Trophoblast cell (in vitro differentiated cells and primary cell): ENCODE data around the gene AGAP1.

Experiments used
- DNase-seq, 2 donors: peaks; one replicate each; pipeline ENCODE4 v3.0.0-alpha.2; 2016
- H2AFZ ChIP-seq: 2 replicates; pipeline ENCODE4 v1.6.1; 2013; ENCODE audit warnings: low read length, moderate library complexity, mild to moderate bottlenecking; ENCODE audit not compliant: insufficient read depth, poor library complexity
- H2AK5ac ChIP-seq: 2 replicates; pipeline ENCODE4 v1.6.1; 2013; ENCODE audit warnings: mild to moderate bottlenecking, low read length
- H2BK120ac ChIP-seq: 2 replicates; pipeline ENCODE4 v1.6.1; 2013; ENCODE audit warnings: low read length, mild to moderate bottlenecking, moderate library complexity; ENCODE audit not compliant: insufficient read depth, poor library complexity
- H2BK12ac ChIP-seq: 2 replicates; pipeline ENCODE4 v1.6.1; 2013; ENCODE audit warnings: mild to moderate bottlenecking, low read length, moderate library complexity
- H2BK5ac ChIP-seq: 2 replicates; pipeline ENCODE4 v1.6.1; 2013; ENCODE audit warnings: low read length, low read depth, moderate library complexity, mild to moderate bottlenecking; ENCODE audit not compliant: poor library complexity
- H3K14ac ChIP-seq: 2 replicates; pipeline ENCODE4 v1.6.1; 2013; ENCODE audit warnings: mild to moderate bottlenecking, low read length
- H3K18ac ChIP-seq: 2 replicates; pipeline ENCODE4 v1.6.1; 2013; ENCODE audit warnings: mild to moderate bottlenecking, low read length
- H3K23ac ChIP-seq: 2 replicates; pipeline ENCODE4 v1.6.1; 2013; ENCODE audit warnings: low read length
- H3K27ac ChIP-seq: 2 replicates; pipeline ENCODE4 v1.5.1; 2013; ENCODE audit warnings: low read depth, mild to moderate bottlenecking, inconsistent platforms, low read length, moderate library complexity
- H3K27me3 ChIP-seq: 2 replicates; pipeline ENCODE4 v1.6.1; 2013; ENCODE audit warnings: inconsistent platforms, mild to moderate bottlenecking, low read length, moderate library complexity; ENCODE audit not compliant: insufficient read depth
- H3K36me3 ChIP-seq, 2 experiments: 1 replicate in 1 of 2; 2 replicates in 1 of 2; pipeline ENCODE4 v1.6.1; 2013; ENCODE audit warnings: low read length in 2 of 2, mild to moderate bottlenecking in 2 of 2, moderate library complexity in 1 of 2; ENCODE audit not compliant: insufficient read depth in 2 of 2, control insufficient read depth in 1 of 2
- H3K4ac ChIP-seq: 2 replicates; pipeline ENCODE4 v1.6.1; 2013; ENCODE audit warnings: low read depth, mild to moderate bottlenecking, low read length, moderate library complexity
- H3K4me1 ChIP-seq, 2 experiments: 1 replicate in 1 of 2; 2 replicates in 1 of 2; pipeline ENCODE4 v1.6.1; 2013; ENCODE audit warnings: low read length in 2 of 2, mild to moderate bottlenecking in 2 of 2, moderate library complexity in 1 of 2; ENCODE audit not compliant: insufficient read depth in 2 of 2, control insufficient read depth in 1 of 2
- H3K4me2 ChIP-seq: 2 replicates; pipeline ENCODE4 v1.6.1; 2013; ENCODE audit warnings: inconsistent platforms, mild to moderate bottlenecking, low read length, moderate library complexity
- H3K4me3 ChIP-seq: 2 replicates; pipeline ENCODE4 v1.5.1; 2013; ENCODE audit warnings: mild to moderate bottlenecking, low read depth, low read length, inconsistent platforms
- H3K79me1 ChIP-seq: one replicate; pipeline ENCODE4 v1.6.1; 2013; ENCODE audit warnings: low read length
- H3K79me2 ChIP-seq: 2 replicates; pipeline ENCODE4 v1.6.1; 2013; ENCODE audit warnings: low read length, mild to moderate bottlenecking; ENCODE audit not compliant: control insufficient read depth, insufficient read depth, poor library complexity
- H3K9ac ChIP-seq: 2 replicates; pipeline ENCODE4 v1.6.1; 2013; ENCODE audit warnings: mild to moderate bottlenecking, low read length
- H3K9me3 ChIP-seq: 2 replicates; pipeline ENCODE4 v1.6.1; 2013; ENCODE audit warnings: low read depth, mild to moderate bottlenecking, control low read depth, inconsistent platforms, low read length; ENCODE audit not compliant: insufficient read depth
- H4K12ac ChIP-seq: 2 replicates; pipeline ENCODE4 v1.6.1; 2013; ENCODE audit warnings: low read depth, mild to moderate bottlenecking, low read length, moderate library complexity
- H4K8ac ChIP-seq: 2 replicates; pipeline ENCODE4 v1.6.1; 2013; ENCODE audit warnings: low read depth, mild to moderate bottlenecking, low read length, moderate library complexity
- H4K91ac ChIP-seq: one replicate; pipeline ENCODE4 v1.6.1; 2013; ENCODE audit warnings: low read depth, mild to moderate bottlenecking, low read length, moderate library complexity
- WGBS: extraction: QIAGEN DNeasy Blood & Tissue Kit; methylation state at CpG from one replicate; pipeline ENCODE4 v1.1.7; 2013; ENCODE audit warnings: missing lambda C conversion rate; ENCODE audit not compliant: insufficient read length, insufficient coverage; ENCODE audit errors: extremely low coverage; 5-methylcytosine and 5-hydroxymethylcytosine counted together

The AGAP1 gene

GRCh38 chr2:235779444-235779896 is 285.6 kb downstream of the AGAP1 start:
- H3K27ac ChIP-seq, result no peak overlapping the region
- H4K8ac ChIP-seq, result no peak overlapping the region
- no peak overlapping the region for H3K4ac ChIP-seq
- H3K79me2 ChIP-seq, result no peaks in the 10 kb centered on the region
- H3K9me3 ChIP-seq, result no peaks in the 10 kb centered on the region
- H3K14ac ChIP-seq, result no peak overlapping the region
- peaks cover 0 to 3% of the 10 kb centered on the region in 2 experiments for H3K36me3 ChIP-seq
- no peak overlapping the region for H3K4me2 ChIP-seq
- no peak overlapping the region for H3K4me3 ChIP-seq
- no peak overlapping the region for H2AFZ ChIP-seq
- H3K18ac ChIP-seq, result no peak overlapping the region
- H3K4me1 ChIP-seq, result peaks cover 0 to 2% of the 10 kb centered on the region in 2 experiments
- DNase-seq, result peak; percentile 84 to 93
- H2BK5ac ChIP-seq, result no peak overlapping the region
- no peak overlapping the region for H4K91ac ChIP-seq
- H3K27me3 ChIP-seq, result no peaks in the 10 kb centered on the region
- H3K23ac ChIP-seq, result no peak overlapping the region
- no peak overlapping the region for H3K9ac ChIP-seq
- H3K79me1 ChIP-seq, result no peaks in the 10 kb centered on the region
- H2AK5ac ChIP-seq, result no peak overlapping the region
- H4K12ac ChIP-seq, result no peak overlapping the region
- H2BK120ac ChIP-seq, result no peak overlapping the region
- WGBS, result no CpG with 5 or more reads among the region's 8 CpGs
- H2BK12ac ChIP-seq, result no peak overlapping the region

- no CpG with 5 or more reads among the region's 4 CpGs for WGBS
- Histone ChIP-seq H3K14ac (no peak overlapping the region), H3K23ac (no peak overlapping the region), H4K12ac (no peak overlapping the region), H3K18ac (no peak overlapping the region), H2BK120ac (no peak overlapping the region), H4K8ac (no peak overlapping the region), H3K27me3 (no peaks in the 10 kb centered on the region), H3K79me2 (no peaks in the 10 kb centered on the region), H3K4ac (no peak overlapping the region), H4K91ac (no peak overlapping the region), H3K9me3 (no peaks in the 10 kb centered on the region), H2BK12ac (no peak overlapping the region), H3K9ac (no peak overlapping the region), H2AK5ac (no peak overlapping the region), H2BK5ac (no peak overlapping the region), H2AFZ (no peak overlapping the region), H3K27ac (no peak overlapping the region), H3K4me2 (no peak overlapping the region), H3K79me1 (no peaks in the 10 kb centered on the region), H3K4me1 (peaks cover 0 to 2% of the 10 kb centered on the region in 2 experiments), H3K4me3 (no peak overlapping the region), H3K36me3 (peaks cover 0 to 3% of the 10 kb centered on the region in 2 experiments)
- DNase-seq, result no peak
Observed at GRCh38 chr2:235780401-235780800, 286.6 kb downstream of the AGAP1 start.

GRCh38 chr2:235781775-235782174 is 287.9 kb downstream of the AGAP1 start:
- no peak overlapping the region for H2BK12ac ChIP-seq
- H3K18ac ChIP-seq, result no peak overlapping the region
- H3K27me3 ChIP-seq, result no peaks in the 10 kb centered on the region
- no peak overlapping the region for H3K4me2 ChIP-seq
- no peak overlapping the region for H2AFZ ChIP-seq
- no peak overlapping the region for H3K9ac ChIP-seq
- H3K79me2 ChIP-seq, result no peaks in the 10 kb centered on the region
- WGBS, result no CpG with 5 or more reads among the region's 6 CpGs
- H4K91ac ChIP-seq, result no peak overlapping the region
- H3K23ac ChIP-seq, result no peak overlapping the region
- H3K9me3 ChIP-seq, result no peaks in the 10 kb centered on the region
- no peak overlapping the region for H2AK5ac ChIP-seq
- no peak overlapping the region for H3K14ac ChIP-seq
- peaks cover 0 to under 1% of the 10 kb centered on the region in 2 experiments for H3K4me1 ChIP-seq
- H3K36me3 ChIP-seq, result peaks cover 0 to 3% of the 10 kb centered on the region in 2 experiments
- H3K4me3 ChIP-seq, result no peak overlapping the region
- H2BK120ac ChIP-seq, result no peak overlapping the region
- H4K12ac ChIP-seq, result no peak overlapping the region
- H3K27ac ChIP-seq, result no peak overlapping the region
- H3K79me1 ChIP-seq, result no peaks in the 10 kb centered on the region
- H3K4ac ChIP-seq, result no peak overlapping the region
- no peak for DNase-seq
- no peak overlapping the region for H4K8ac ChIP-seq
- no peak overlapping the region for H2BK5ac ChIP-seq

GRCh38 chr2:235784788-235785187 is 290.9 kb downstream of the AGAP1 start:
- DNase-seq, result no peak
- Histone ChIP-seq H2AK5ac (no peak overlapping the region), H4K12ac (no peak overlapping the region), H3K14ac (no peak overlapping the region), H4K8ac (no peak overlapping the region), H3K23ac (no peak overlapping the region), H2BK120ac (no peak overlapping the region), H3K79me1 (no peaks in the 10 kb centered on the region), H4K91ac (no peak overlapping the region), H2AFZ (no peak overlapping the region), H3K4ac (no peak overlapping the region), H3K9ac (no peak overlapping the region), H3K27ac (no peak overlapping the region), H2BK12ac (no peak overlapping the region), H3K9me3 (no peaks in the 10 kb centered on the region), H3K36me3 (peaks cover 0 to 4% of the 10 kb centered on the region in 2 experiments), H3K4me3 (no peak overlapping the region), H2BK5ac (no peak overlapping the region), H3K79me2 (no peaks in the 10 kb centered on the region), H3K4me1 (no peaks in the 10 kb centered on the region), H3K27me3 (no peaks in the 10 kb centered on the region), H3K4me2 (no peak overlapping the region), H3K18ac (no peak overlapping the region)
- WGBS, result no CpG with 5 or more reads among the region's 4 CpGs
